Brain microvascular endothelial cell (primary cell): ENCODE results near the gene LRRC4C.

Source experiments
- DNase-seq: peaks from one replicate; pipeline ENCODE4 v3.0.0-alpha.2; 2020
- H3K27ac ChIP-seq: fragments of 250-450 bp; sonication (Bioruptor Pico); 2 replicates; pipeline ENCODE4 v1.5.1; 2020; ENCODE audit warnings: mild to moderate bottlenecking, moderate library complexity
- H3K27me3 ChIP-seq: fragments of 250-450 bp; sonication (Bioruptor Pico); replicated peaks from 2 replicates; pipeline ENCODE4 v1.5.1; 2020; ENCODE audit warnings: mild to moderate bottlenecking
- H3K36me3 ChIP-seq: fragments of 250-450 bp; sonication (Bioruptor Pico); replicated peaks from 2 replicates; pipeline ENCODE4 v1.5.1; 2020; ENCODE audit warnings: mild to moderate bottlenecking
- H3K4me3 ChIP-seq: 2 replicates; pipeline ENCODE4 v1.5.1; 2011; ENCODE audit warnings: low read depth, mild to moderate bottlenecking, control low read depth, low read length, moderate library complexity
- in situ Hi-C: cut with HindIII; loops from 2 replicates; pipeline ENCODE4 v1.10.0; 2017; ENCODE audit warnings: low sequenced_read_pairs, low pct_ligation_motif_present
- TF ChIP-seq, protein P1 (sequence below): IDR thresholded peaks from 2 replicates; pipeline ENCODE4 v1.5.1; 2011; ENCODE audit warnings: low read depth, mild to moderate bottlenecking, moderate library complexity, low read length, control low read depth, inconsistent platforms; ENCODE audit errors: missing control alignments

Gene LRRC4C

DNA sequence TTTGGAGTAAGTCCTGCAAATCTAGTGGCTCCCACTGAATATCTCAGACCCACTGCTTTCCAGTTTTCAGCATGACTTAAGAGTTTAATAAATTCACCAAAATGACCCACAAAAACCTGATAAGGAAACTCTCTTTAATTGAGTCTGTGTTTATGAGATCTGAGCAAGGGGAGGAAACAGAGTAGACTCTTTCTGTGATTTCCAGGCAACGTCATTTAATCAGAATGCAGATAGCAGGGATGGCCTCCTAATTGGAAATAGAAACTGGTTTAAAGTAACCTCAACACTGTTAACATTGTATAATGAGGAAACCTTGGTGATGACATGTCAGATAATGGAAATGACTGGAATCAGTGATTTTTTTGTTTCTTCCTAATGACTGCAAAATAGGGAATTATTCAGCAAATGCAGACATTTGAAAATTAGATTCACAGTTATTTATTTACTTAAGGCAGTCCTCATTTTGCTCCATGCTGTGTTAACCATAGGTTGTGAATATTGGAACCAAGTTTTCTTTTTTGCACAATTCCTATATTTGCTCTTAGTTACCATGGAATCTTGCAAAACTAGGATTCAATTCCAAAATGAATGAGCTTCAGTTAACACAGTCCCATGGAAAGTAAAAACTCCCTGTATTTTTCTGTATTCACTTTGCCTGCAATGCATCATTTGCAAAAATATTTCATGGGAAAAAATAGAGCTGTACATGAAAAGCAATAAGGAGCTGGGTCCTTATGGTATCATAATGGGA is 1324.5 kb downstream of the LRRC4C start:
- in situ Hi-C loops, result no loop called here
- TF ChIP-seq, protein P1, sequence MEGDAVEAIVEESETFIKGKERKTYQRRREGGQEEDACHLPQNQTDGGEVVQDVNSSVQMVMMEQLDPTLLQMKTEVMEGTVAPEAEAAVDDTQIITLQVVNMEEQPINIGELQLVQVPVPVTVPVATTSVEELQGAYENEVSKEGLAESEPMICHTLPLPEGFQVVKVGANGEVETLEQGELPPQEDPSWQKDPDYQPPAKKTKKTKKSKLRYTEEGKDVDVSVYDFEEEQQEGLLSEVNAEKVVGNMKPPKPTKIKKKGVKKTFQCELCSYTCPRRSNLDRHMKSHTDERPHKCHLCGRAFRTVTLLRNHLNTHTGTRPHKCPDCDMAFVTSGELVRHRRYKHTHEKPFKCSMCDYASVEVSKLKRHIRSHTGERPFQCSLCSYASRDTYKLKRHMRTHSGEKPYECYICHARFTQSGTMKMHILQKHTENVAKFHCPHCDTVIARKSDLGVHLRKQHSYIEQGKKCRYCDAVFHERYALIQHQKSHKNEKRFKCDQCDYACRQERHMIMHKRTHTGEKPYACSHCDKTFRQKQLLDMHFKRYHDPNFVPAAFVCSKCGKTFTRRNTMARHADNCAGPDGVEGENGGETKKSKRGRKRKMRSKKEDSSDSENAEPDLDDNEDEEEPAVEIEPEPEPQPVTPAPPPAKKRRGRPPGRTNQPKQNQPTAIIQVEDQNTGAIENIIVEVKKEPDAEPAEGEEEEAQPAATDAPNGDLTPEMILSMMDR, result no peak
- DNase-seq, result no peak

GRCh38 chr11:40133498-40133897 is 1326.0 kb downstream of the LRRC4C start:
- TF ChIP-seq, protein P1, result no peak
- H3K27ac ChIP-seq, result no peak overlapping the region
- no peaks in the 10 kb centered on the region for H3K36me3 ChIP-seq
- in situ Hi-C loops, result no loop called here
- no peak overlapping the region for H3K4me3 ChIP-seq
- H3K27me3 ChIP-seq, result no peaks in the 10 kb centered on the region
- no peak for DNase-seq

More for the DNA sequence above, 1324.5 kb downstream of the LRRC4C start:
- Histone ChIP-seq H3K27ac (no peak overlapping the region), H3K4me3 (no peak overlapping the region), H3K36me3 (no peaks in the 10 kb centered on the region), H3K27me3 (no peaks in the 10 kb centered on the region)

GRCh38 chr11:40132912-40133311 is 1326.5 kb downstream of the LRRC4C start:
- Histone ChIP-seq H3K4me3 (no peak overlapping the region), H3K36me3 (no peaks in the 10 kb centered on the region), H3K27me3 (no peaks in the 10 kb centered on the region), H3K27ac (no peak overlapping the region)
- no peak for DNase-seq
- TF ChIP-seq, protein P1, result no peak
- in situ Hi-C loops, result no loop called here

- no peaks in the 10 kb centered on the region for H3K36me3 ChIP-seq
- DNase-seq, result no peak
- TF ChIP-seq, protein P1, result no peak
- no peak overlapping the region for H3K4me3 ChIP-seq
- H3K27me3 ChIP-seq, result no peaks in the 10 kb centered on the region
- in situ Hi-C loops, result no loop called here
- no peak overlapping the region for H3K27ac ChIP-seq
Observed at GRCh38 chr11:40130427-40130826, 1329.0 kb downstream of the LRRC4C start.

GRCh38 chr11:40129266-40129665 is 1330.2 kb downstream of the LRRC4C start:
- TF ChIP-seq, protein P1, result no peak
- in situ Hi-C loops, result no loop called here
- no peak overlapping the region for H3K27ac ChIP-seq
- H3K36me3 ChIP-seq, result no peaks in the 10 kb centered on the region
- no peak overlapping the region for H3K4me3 ChIP-seq
- H3K27me3 ChIP-seq, result no peaks in the 10 kb centered on the region
- no peak for DNase-seq

- Histone ChIP-seq H3K36me3 (no peaks in the 10 kb centered on the region), H3K4me3 (no peak overlapping the region), H3K27ac (no peak overlapping the region), H3K27me3 (no peaks in the 10 kb centered on the region)
- no peak for DNase-seq
- in situ Hi-C loops, result no loop called here
- TF ChIP-seq, protein P1, result no peak
Observed at GRCh38 chr11:40125054-40125453, 1334.4 kb downstream of the LRRC4C start.
